Lower leg skin (tissue), 3 donors: ENCODE results near the gene EIF2AK2.

Source experiments
- CTCF ChIP-seq, 3 donors: fragments of 450-650 bp; IDR thresholded peaks; one replicate each; pipeline ENCODE4 v1.5.1; 2016; ENCODE audit warnings: antibody characterized with exemption in 3 of 3, mild to moderate bottlenecking in 3 of 3, moderate library complexity in 2 of 3
- POLR2A ChIP-seq, 2 donors: fragments of 450-650 bp; IDR thresholded peaks; one replicate each; pipeline ENCODE4 v1.6.1; 2016 to 2017; ENCODE audit warnings: antibody characterized with exemption in 2 of 2, mild to moderate bottlenecking in 1 of 2, moderate library complexity in 1 of 2

GRCh38 chr2:37117566-37117965 lies 39.2 kb downstream of the EIF2AK2 start:
- TF ChIP-seq CTCF (IDR thresholded peaks at IDR 0.05) (no peak), POLR2A (IDR thresholded peaks at IDR 0.05) (no peak)
